Kidney epithelial cell (primary cell): Measurements from ENCODE around the gene ACOX3. TPM values are rescaled to one million over a fixed set of nuclear protein-coding genes. Genes with fewer than 3 reads are reported as not detected.

Experiments used
- DNase-seq: peaks from one replicate; pipeline ENCODE4 v3.0.0-alpha.2; 2010; ENCODE audit warnings: low read depth
- H3K27me3 ChIP-seq: 2 replicates; pipeline ENCODE4 v1.6.0; 2011; ENCODE audit warnings: low read length; ENCODE audit not compliant: control insufficient read depth, insufficient read depth
- H3K36me3 ChIP-seq: 2 replicates; pipeline ENCODE4 v1.5.1; 2011; ENCODE audit warnings: low read length; ENCODE audit not compliant: control insufficient read depth, insufficient read depth
- H3K4me3 ChIP-seq: 2 replicates; pipeline ENCODE4 v1.5.1; 2011; ENCODE audit warnings: low read depth, mild to moderate bottlenecking, control low read depth, low read length
- total RNA-seq: library from RNA; depleted of rRNA; stranded (reverse); fragments of >200 nt; gene quantifications from 2 replicates; pipeline ENCODE4 v1.2.3, GENCODE V29; 2015
- TF ChIP-seq, protein P1 (sequence below): IDR thresholded peaks from 2 replicates; pipeline ENCODE4 v1.5.1; 2011; ENCODE audit warnings: mild to moderate bottlenecking, moderate library complexity, low read length, control low read depth, inconsistent platforms; ENCODE audit not compliant: insufficient read depth, poor library complexity, severe bottlenecking

Gene ACOX3
- total RNA-seq, 1 donor from 2014 or later, result 37.4 TPM

DNA sequence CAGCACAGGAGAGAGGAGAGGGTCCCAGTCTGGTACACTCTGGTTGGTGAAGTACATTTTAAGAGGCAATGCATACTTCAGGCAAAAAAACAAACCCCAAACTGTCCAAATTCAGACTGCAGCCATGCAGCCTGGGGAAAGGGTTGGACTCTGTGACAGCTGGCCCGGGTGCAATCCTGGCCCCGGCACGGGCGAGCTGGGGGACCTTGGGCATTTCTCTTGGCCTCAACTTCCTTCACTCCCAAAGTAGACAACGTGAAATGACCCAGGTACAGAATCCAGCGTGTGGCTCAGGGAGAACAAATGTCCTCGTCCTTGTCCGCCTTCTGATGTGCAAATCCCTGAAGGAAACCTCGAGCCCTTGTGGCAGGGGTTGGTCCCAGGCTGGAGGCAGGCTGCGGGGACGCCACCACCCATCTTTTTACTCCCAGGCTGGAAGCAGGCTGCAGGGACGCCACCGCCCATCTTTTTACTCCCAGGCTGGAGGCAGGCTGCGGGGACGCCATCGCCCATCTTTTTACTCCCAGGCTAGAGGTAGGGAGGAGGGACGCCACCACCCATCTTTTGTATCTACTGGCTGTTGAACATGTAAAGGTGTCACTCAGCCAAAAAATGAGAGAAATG, 62.3 kb downstream of the ACOX3 start:
- DNase-seq, result no peak
- Histone ChIP-seq H3K36me3 (no peaks in the 10 kb centered on the region), H3K27me3 (no peaks in the 10 kb centered on the region), H3K4me3 (no peak overlapping the region)
- TF ChIP-seq, protein P1, sequence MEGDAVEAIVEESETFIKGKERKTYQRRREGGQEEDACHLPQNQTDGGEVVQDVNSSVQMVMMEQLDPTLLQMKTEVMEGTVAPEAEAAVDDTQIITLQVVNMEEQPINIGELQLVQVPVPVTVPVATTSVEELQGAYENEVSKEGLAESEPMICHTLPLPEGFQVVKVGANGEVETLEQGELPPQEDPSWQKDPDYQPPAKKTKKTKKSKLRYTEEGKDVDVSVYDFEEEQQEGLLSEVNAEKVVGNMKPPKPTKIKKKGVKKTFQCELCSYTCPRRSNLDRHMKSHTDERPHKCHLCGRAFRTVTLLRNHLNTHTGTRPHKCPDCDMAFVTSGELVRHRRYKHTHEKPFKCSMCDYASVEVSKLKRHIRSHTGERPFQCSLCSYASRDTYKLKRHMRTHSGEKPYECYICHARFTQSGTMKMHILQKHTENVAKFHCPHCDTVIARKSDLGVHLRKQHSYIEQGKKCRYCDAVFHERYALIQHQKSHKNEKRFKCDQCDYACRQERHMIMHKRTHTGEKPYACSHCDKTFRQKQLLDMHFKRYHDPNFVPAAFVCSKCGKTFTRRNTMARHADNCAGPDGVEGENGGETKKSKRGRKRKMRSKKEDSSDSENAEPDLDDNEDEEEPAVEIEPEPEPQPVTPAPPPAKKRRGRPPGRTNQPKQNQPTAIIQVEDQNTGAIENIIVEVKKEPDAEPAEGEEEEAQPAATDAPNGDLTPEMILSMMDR, result no peak

DNA sequence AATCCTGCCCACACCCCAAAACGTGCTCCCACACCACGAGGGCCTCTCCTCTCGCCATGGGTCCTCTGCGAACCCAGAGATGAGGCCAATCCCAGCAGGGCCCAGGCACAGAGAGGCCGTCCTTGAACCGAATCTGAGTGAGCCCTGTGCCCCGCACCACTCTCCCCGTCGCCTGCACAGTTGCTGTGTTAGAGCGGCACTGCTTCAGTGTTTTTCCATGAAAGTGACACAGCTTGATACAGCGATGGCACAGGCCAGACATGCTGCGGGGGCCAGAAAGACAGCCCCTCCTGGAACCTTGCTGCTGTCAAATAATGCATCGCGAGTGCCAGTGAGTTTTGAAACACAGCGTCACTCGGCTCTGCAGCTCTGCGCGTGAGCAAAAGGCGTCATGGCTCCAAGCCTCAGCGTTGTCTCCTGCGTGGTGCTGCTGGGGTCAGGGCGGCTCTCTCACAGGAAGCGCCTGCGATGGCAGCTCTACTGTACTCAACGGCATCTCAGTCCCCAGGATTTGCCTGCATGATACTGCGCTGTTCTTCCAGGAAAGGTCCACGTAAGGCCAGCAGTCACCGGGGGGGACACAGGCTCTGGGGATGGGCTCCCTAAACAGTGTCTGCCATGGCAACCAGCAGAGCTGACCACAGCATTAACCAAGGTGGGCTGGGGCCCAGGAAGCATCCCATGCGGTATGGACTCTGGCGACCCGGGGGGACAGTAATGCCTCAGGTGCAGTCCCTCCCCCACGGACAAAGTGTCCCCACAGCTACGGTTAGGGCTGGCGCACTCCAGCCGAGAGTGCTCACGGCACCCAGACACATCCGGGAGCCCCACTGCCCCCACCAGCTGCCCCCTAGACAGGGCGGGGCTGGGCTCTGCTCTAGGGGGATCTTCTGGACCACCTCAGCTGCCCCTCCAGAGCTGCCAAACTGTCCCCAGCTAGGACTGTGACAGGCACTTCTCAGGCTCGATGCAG, 63.1 kb downstream of the ACOX3 start:
- no peak overlapping the region for H3K4me3 ChIP-seq
- TF ChIP-seq, protein P1, result no peak

DNA sequence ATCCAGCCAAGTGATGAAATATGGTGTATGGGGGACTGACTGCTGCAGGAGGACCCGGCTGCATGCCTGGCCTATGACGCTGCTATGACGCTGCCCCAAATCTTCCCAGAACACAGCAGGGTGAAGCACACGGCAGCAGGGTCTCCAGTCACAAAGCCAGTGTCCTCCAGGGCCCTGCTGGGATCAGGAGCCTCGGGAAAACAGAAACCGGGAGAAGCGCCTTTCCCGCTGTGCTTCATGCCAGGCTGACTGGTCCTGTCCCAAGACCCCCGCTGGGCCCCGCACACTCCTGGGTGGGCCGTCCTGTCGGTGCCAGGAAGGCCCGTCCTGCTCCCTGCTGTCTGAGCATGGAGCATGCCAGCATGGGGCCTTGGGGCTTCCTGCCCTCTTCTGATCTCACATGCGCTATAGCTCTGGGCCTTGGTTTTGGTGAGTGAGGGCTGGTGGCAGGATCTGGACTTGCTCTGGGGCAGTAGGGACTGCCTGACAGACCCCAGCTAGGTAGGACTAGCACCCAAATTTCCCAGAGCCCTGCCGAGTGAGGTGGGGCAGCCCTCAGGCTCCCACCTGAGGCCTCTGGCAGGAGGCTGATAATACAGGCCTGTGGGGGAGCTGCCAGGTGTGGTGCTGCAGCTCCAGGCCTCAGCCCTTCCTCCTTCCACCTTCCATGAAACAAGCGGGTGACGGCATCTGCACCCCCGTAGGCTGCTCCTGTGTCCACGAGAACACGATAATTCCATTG, 64.0 kb downstream of the ACOX3 start:
- H3K36me3 ChIP-seq, result no peaks in the 10 kb centered on the region
- no peaks in the 10 kb centered on the region for H3K27me3 ChIP-seq
- TF ChIP-seq, protein P1, result no peak
- DNase-seq, result no peak
- H3K4me3 ChIP-seq, result no peak overlapping the region

More for the DNA sequence above, 63.1 kb downstream of the ACOX3 start:
- Histone ChIP-seq H3K36me3 (no peaks in the 10 kb centered on the region), H3K27me3 (no peaks in the 10 kb centered on the region)
- DNase-seq, result no peak

DNA sequence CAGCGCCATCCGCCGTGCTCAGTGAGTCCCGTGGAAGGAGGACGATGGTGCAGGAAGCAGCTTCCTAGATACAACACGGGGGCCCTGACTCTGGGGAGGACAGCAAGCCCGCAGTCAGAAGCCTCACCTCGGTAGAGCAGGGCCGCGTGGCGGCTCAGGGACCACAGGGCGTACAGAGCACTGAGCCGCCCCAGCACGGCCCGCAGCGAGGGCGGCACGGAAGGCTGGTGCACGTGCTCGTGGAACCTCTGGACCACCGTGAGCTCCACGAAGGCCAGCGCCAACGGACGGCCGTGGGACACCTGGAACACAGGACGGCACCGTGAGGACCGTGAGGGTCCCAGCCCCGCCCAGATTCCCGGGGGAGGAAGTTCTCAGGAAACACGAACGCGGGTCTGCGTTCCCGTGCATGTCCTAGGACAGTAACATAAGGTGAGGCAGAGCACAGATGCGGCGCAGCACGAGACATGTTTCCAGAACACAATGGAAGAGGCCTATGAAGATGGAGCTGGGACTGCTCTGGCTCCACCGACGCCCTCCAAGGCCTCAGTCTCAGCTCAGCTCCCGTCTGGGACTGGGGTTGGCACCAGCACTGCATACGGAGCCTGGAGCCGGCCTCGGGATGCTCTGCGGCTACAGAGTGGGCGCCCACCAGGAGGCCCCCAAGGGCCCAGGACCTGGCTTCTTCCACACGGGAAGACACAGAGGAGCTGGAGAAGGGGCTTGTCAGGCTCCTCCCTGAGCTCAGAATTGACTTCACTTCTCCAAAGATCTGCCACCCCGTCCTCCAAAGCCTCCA, 65.5 kb downstream of the ACOX3 start:
- Histone ChIP-seq H3K4me3 (no peak overlapping the region), H3K36me3 (no peaks in the 10 kb centered on the region), H3K27me3 (peaks cover 6% of the 10 kb centered on the region)
- no peak for DNase-seq
- TF ChIP-seq, protein P1, result no peak

DNA sequence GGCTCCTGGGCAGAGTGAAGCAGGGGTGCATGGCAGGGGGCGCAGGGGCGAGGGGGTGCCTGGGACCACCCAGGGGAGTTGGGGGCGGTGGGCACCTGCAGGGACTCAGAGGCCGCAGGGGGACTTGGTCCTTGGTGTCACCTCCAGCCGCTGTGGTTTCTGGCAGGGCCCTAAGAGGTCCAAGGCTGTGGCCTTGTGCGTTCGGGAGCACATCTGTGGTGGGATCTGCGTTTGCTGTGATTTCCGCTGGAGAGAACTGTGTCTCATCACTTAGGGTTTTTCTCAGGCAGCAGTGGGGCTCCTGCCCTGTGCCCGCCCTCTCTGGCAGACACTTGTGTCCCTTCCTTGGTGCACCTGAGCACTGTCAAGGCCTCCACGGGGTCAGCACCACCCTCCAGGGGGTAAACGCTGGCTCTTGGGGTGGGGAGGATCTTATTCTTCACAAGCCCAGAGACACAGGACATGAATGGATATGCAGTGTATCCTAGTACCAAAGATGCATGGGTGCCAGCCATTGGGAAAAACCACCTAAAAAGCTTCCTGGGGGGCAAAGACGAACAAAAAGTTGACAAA, 66.5 kb downstream of the ACOX3 start:
- TF ChIP-seq, protein P1, result no peak
- no peak overlapping the region for H3K4me3 ChIP-seq
- no peak for DNase-seq
- H3K27me3 ChIP-seq, result peaks cover 6% of the 10 kb centered on the region
- no peaks in the 10 kb centered on the region for H3K36me3 ChIP-seq
